LHCN-M2 (cell line): ENCODE results near the gene GATA1. TPM values are rescaled to one million over a fixed set of nuclear protein-coding genes. Genes with fewer than 3 reads are reported as not detected.

ENCODE experiments used
- DNase-seq: peaks from one replicate; pipeline ENCODE4 v3.0.0-alpha.2; 2012; ENCODE audit warnings: low read depth
- total RNA-seq: library from RNA; depleted of rRNA; stranded (reverse); fragments of >200 nt; gene quantifications from 2 replicates; pipeline ENCODE4 v1.2.3, GENCODE V29; 2014

The GATA1 gene
- total RNA-seq, 1 experiment from 2014 or later: not detected

DNA sequence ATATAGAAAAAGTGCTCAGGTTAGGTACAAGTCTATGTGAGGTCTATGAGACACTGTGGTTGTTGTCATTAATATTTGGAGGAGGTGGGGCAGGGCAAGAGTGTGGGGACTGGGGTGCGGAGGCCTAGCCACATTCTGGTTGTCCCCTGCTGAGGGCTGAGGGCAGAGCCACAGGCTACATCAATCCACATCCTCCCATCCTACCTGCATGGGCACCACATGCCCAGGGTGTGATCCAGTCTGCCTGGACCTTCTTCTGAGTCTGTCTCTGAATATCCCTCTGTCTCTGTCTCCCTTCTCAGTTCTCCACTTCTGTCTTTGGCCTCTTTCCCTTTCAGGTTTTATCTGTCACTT, 1.2 kb upstream of the GATA1 start:
- no peak for DNase-seq

DNA sequence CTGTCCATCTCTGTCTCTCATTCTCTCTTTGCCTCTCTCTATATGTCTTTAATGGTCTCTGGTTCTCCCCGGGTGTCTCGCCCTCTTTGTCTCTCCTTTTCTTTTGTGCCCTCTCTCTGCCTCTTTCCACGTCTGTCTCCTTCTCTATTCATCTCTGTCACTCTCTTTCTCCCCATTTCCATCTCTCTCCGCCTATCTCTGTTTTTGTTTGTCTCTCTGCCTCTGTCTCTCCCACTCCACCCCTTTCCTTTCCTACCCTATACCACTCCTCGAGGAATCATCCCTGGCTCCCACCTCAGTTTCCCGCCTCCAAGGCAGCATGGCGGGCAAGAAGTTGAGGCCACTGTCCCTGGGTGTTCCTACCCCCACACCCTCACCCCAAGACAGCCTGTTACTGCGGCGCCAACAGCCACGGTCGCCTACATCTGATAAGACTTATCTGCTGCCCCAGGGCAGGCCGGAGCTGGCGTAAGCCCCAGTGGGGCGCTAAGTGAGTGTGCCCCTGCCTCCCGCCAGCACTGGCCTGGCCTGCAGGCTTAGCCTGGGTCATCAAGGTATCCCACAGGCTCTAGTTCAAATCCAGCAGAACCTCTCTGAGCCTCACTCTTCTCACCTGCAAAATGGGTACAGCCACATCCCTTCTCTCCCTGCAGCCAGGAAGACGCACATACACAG, 713 bp upstream of the GATA1 start:
- no peak for DNase-seq

DNA sequence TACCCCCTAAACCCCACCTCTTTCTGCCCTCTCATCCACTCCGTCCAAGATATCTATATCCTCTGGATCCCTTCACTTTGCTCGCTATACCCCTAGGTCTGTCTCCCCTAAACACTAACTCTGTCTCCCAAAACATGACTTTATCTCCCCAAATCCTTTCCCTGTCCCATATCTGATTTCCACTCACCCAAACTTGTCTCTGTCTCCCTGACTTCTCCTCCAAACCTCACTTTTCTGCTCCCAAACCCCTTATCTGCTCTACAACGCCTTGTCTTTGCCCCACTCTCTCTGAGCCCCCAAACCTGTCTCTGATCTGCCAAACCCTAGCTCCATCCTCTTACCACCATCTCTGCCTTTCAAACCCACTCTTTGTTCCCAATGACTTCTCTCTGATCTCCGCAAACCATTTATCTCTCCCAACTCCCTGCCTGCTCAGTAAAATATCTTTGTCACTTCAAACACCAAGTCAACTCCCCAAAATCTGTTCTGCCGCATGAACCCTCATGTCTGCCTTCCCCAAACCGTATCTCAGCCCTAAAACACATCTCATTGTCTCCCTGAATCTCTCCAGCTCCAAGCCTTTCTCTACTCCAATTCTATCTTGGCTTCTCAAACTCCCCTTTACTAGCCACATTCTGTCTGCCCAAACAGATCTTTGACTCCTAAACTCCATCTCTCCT, 575 bp downstream of the GATA1 start:
- no peak for DNase-seq

DNA sequence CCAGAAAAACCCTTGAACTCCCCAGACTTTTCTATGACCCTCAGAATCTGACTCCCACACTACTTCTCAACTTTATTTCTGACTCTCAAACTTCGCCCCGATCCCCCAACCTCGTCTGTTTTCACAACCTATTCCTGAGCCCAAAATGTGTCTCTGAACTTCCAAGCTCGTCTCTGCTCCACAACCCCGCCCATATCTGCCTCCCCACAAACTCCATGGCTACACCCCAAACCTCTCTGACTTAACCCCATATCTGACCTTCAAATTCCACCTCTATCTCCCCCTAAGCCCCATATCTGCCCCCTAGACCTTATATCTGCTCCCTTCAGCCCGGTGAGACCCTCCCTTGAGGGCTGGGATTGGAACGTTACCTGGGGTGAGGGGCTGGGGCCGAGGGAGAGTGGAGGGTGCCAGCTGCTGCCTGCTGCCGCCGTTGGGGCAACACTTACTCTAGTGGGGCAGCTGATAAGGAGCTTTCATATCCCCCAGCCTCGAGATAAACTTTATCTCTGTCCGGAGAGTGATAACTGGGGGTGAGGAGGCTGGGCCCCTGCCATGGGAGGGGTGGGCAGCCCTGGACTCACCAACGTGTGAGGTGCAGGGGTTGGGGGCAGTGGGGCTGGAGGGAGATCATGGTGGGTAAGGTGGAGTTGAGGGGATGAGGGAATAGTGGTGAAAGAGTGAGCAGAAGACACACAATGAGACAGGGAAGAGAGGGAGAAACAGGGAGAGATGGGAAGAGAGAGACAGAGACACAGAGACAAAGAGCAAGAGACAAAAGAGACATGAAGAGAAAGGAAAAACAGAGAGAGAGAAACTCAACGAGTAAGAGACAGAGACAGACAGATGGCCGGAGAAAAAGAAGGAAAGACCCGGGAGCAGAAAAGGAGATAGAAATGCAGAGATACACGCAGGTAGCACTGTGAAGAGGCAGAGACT, 1.4 kb downstream of the GATA1 start:
- no peak for DNase-seq

DNA sequence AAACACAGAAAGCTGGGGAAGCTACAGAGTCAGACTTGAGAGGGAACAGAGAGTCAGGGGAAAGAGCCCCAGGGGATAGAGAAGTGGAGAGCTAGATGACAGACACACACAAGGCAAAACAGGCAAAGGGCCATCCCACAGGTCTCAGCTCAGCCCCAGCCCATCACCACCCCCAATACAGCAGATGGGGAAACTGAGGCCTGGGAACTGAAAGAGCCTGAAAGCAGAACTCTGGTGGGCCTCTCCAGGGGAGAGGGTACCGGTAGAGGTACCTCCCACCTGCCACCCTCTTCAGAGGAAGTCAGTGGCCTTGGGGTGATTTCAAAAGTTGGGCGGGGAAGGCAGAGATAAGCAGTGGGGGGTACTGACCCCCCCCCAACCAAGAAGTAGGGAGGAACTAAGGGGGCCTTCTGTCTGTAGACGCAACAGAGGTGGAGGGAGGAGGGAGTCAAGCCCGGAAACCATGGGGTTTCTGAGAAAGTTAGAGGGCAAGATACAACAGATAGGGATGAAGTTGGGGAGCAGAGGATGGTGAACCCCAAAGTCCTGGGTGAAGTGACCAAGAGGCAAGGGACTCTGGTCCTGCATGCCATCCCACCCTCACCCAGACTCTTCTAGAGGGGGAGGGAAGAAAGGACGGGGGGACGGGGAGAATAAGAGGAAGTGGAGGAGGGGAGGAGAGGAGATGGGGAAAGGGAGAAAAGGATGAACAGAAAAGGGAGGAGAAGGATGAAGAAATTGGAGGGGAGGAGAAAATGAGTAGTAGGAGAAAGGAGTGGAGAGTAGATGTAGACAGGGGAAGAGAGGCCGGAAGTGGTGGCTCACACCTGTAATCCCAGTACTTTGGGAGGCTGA, 3.2 kb downstream of the GATA1 start:
- no peak for DNase-seq

DNA sequence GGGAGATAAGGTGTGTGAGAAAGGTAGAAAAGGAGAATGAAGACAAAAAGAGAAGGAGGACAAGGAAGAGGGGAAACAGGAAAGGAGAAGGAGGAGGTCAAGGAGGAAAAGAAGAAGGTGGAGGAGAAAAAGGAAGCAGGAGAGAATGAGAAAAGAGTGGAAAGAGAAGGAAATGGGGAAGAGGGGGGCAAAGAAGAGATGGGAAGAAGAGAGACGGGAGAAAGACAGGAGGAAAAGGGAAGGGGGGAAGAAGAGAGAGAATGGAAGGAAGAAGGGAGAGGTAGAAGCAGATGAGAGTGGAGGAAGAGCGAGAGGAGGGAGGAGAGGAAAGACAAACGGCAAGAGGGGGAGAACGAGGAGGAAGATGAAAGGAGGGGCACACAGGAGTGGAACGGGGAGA, 4.1 kb downstream of the GATA1 start:
- no peak for DNase-seq

DNA sequence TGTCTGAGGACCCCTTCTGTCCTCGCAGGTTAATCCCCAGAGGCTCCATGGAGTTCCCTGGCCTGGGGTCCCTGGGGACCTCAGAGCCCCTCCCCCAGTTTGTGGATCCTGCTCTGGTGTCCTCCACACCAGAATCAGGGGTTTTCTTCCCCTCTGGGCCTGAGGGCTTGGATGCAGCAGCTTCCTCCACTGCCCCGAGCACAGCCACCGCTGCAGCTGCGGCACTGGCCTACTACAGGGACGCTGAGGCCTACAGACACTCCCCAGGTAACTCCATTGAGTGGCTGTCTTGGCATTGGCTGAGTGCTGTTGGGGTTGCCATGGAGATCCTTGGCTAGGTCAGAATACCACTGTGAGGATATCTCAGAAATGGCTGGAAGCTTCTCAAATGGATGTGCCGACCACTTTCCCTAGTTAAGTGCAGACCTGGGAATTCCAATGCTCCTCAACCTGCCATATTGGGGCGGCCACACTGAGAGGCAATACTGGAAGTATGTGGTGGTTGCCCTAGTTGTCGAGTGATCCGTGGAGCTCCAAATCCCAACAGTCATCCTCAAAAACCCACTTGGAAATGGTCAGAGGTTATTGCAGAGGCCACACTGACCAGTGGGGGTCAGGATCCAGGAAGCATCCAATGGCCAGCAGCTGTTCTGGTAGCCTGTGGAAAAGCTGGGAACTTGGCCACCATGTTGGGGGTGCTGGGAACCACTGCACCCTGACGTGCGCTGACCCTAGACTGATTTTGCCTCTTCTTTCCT, 4.9 kb downstream of the GATA1 start:
- no peak for DNase-seq

DNA sequence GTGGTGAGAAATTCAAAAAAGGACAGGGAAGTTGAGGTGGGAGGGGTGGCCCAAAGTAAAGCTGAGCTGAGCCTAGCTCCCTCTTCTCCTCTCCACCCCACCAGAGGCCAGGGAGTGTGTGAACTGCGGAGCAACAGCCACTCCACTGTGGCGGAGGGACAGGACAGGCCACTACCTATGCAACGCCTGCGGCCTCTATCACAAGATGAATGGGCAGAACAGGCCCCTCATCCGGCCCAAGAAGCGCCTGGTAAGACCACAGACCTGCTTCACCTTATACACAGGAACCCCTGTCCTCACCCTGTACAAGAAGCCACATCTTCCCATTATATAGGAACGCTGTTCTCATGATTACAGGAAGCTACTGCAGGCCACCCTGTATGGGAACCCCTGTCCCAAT, 5.8 kb downstream of the GATA1 start:
- DNase-seq: no peak

DNA sequence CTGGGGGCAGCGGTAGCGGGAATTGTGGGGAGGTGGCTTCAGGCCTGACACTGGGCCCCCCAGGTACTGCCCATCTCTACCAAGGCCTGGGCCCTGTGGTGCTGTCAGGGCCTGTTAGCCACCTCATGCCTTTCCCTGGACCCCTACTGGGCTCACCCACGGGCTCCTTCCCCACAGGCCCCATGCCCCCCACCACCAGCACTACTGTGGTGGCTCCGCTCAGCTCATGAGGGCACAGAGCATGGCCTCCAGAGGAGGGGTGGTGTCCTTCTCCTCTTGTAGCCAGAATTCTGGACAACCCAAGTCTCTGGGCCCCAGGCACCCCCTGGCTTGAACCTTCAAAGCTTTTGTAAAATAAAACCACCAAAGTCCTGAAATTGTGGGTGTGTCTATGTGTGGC, 7.5 kb downstream of the GATA1 start:
- DNase-seq: no peak

DNA sequence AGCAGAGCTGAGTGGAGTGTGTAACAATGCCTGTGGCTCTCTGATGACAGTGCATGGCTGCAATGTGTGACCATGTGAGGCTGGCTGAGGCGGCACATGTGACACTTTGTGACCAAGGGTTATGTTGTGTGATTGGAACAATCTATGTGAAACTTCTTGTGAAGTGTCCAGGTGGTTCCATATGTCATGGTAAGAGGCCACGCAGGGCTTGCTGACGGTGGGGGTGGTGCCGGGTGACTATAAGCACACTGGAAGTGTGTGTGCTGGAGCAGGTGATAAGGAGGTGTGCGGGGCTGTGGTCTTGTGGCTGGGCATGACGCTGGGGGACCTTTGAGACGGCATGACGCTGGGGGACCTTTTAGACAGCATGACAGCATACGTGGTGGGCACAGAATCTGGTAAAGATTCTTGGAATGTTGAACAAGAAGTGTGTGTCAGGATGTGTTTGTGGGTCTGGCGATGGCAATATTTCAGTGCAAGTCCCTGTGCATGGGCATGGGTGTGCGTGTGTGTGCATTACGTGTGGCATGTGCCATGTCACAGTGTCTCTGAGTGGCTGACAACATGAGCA, 8.0 kb downstream of the GATA1 start:
- no peak for DNase-seq

DNA sequence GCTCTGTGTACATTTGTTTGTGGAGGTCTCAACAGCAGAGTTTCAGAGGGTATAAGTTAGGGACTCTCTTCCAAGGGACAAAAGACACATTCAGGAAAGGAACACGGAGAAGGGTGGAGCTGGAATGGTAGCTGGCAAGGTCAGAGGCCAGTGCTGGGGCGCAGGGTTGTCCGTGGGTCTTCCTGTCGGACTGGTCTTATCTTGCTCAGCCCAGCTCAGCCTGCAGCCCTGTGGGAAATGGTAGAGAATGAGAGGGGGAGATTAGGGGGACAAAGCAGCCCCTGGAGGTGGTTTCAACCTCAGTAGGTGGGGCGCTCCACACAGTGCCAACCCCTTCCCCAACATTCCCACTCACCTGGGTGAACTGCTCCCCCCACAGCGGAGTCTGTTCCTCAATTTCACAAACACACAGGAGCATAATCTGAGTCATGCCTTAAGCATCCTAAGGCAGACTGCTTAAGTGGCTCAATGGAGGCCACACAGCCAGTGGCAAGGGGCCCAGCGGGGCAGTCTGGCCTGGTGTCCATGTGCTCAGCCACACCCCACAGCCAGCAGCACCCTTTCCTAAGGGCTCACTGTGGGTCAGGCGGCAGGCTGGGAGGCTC, 8.6 kb downstream of the GATA1 start:
- peak; percentile 34 for DNase-seq

DNA sequence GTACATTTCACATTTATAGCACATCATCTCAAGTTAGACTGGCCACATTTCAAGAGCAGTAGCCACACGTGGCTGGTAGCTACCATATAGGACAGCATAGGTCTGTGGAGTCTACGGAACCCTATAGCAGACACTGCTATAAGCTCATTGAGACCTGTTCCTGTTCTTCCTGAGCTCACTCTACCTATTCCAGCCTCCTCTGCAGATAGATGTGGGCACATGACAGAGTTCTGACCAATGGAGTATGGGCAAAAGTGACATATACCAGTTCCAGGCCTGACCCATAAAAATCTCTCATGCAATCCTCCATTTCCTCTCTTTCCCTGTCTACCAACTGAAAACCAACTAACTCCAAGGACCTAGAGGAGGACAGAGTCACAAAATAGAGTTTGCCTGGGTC, 11.9 kb downstream of the GATA1 start:
- no peak for DNase-seq

DNA sequence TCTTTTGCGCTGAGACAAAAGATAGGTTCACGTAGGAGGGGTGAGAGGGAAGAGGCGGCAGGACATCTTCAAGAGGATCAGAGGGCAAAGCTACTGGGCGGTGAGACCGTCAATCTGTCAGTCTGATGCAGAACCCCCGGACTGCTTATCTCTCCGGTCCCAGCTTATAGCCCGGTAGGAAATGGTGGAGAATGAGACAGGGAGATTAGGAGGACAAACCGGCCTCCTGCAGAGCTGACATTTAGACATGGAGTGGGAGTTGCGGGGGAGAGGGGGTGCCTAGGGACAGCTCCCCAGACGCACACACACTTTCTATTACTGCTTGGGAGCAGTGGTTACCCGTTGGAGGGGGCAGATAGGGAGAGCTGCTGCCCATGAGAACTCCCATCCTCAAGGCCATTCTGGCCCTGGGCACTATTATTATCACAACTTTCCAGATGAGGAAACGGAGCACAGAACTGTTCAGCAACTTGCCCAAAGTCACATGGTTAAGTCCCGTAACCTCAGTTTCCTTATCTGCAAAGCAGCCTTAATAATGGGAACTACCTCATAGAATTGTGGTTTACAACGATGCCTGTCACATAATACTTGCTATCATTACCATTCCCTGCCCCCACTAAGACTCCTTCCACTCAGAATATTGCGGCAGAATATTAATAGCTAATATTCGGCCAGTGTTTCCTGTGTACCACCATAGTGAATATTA, 14.3 kb downstream of the GATA1 start:
- no peak for DNase-seq

DNA sequence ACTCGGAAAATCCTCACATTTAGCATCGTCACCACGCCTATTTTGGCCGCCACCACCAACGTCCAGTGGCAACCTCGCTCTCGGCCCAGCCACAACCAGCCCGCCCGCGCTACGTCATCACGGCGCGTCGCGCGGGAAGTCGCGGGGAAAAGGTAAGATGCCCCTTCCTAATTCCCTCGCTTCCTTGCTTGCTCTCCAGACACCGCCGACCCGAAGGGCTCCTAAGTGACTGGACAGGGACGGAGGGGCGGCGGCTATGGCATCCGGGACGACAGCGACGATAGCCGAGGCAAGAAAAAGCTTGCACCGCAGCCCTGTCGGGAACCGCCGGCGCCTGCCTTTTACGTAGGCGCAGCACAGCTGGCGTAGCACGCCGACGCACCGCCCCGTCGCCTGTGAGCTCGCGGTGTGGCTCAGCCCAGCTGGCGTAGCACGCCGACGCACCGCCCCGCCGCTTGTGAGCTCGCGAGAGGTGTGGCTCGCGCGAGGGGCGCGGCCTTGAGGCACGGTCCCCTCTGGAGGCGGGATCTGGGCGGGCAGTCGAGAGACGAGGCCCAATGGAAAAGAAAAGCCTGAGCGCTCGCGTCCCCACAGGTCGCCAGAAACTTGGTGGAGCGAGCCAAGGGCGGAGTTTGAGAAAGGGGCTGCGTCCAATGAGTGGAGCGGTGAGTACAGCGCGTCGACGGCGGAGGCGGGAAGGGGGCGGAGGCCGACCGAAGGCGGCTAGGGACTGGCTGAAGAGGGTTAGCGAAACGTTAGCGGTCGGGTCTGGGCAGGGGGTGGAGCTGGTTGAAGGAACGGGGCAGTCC, 15.1 kb downstream of the GATA1 start, which contains the start of gene HDAC6:
Gene HDAC6, plus strand, starts transcription at position 788 of the 809 bp plus-strand sequence. CDS start 626 bp downstream, outside the sequence.
- DNase-seq: peak; percentile 98

DNA sequence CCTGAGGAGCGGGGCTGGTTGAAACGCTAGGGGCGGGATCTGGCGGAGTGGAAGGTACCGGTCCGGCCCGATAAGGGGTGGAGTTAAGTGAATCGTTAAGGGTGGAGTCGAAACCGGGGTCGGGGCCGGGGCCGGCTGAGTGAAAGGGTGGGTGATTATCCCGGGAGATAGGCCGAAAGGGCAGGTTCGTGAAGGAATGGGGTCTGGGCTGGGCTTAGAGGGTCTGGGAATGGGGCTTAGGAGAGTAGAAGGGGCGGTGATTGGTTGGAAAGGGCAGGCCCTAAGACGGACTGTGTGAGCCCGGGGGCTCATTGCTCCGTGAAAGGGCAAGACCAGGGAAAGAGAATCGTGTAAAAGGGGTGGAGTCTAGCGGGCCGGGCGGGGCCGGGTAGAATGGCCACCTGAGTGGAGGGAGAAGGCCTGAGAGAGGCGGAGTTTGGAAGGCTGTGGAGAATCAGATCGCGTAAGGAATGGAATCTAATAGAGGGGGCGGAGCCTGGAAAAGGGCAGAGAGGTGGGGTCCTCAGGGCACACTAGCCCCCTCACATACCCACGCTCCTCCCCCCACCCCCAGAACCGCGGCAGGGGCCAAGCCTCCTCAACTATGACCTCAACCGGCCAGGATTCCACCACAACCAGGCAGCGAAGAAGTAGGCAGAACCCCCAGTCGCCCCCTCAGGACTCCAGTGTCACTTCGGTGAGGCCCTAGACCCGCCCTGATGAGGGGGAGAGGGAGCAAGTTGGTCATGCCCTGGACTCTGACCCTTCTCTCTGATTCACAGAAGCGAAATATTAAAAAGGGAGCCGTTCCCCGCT, 15.9 kb downstream of the GATA1 start:
- DNase-seq: peak; percentile 77

DNA sequence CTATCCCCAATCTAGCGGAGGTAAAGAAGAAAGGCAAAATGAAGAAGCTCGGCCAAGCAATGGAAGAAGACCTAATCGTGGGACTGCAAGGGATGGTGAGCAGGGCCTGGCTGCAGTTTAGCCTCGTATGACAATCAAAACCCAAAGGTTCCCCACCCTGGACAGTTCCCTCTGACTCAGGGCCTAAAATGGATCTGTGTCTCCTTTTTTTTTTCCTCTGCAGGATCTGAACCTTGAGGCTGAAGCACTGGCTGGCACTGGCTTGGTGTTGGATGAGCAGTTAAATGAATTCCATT, 16.5 kb downstream of the GATA1 start:
- DNase-seq: no peak

DNA sequence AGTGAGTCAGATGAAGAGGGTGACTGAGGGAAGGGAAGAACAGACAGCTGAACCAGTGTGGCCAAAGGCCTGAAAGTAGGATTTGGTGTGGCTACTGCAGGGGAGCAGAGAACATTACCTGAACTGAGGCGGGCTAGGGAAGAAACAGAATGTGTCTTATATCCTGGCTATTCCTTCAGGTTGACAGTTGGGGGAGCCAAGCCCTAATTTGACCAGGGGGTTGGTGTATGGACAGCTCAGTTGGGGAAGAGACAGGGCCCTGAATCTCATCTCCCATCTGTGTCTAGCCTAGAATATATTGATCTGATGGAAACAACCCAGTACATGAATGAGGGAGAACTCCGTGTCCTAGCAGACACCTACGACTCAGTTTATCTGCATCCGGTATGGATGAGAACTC, 19.7 kb downstream of the GATA1 start:
- DNase-seq: no peak

DNA sequence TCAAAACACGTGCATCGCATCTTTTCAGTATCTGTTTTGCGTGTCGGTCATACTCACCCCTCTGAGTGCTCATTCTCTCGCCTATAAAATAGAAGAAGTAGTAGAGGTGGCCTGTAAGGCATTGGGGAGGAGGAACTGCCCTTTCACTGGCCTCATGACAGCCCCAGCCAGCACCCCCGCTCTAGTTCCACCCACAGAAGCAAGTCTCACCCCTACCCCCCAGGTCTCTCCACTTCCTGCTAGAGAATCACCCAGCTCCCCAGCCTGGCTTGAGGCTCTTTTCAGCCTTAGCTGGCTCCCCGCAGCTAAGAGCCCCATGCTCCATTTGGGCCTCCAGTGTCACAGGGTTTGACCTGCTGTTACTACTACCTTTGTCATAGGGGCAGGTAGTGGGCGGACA, 27.3 kb downstream of the GATA1 start:
- no peak for DNase-seq
